HUES6 (cell line): Measurements from ENCODE around the gene CYP3A5.
"Not testable (repeated sequence)": the region's sequence is repeated elsewhere in the genome, so short reads cannot be mapped to it uniquely, and the experiment has no call there.

ENCODE experiments used
- H3K27ac ChIP-seq: 2 replicates; pipeline ENCODE4 v1.7.0; 2013; ENCODE audit warnings: low read depth, mild to moderate bottlenecking, low read length, inconsistent platforms
- H3K27me3 ChIP-seq: 2 replicates; pipeline ENCODE4 v1.6.1; 2013; ENCODE audit warnings: low read length; ENCODE audit not compliant: control insufficient read depth, insufficient read depth
- H3K36me3 ChIP-seq: 2 replicates; pipeline ENCODE4 v1.6.1; 2013; ENCODE audit warnings: low read length; ENCODE audit not compliant: control insufficient read depth, insufficient read depth
- H3K4me1 ChIP-seq: 2 replicates; pipeline ENCODE4 v1.6.1; 2013; ENCODE audit warnings: low read length; ENCODE audit not compliant: control insufficient read depth, insufficient read depth
- H3K4me3 ChIP-seq: 2 replicates; pipeline ENCODE4 v1.5.1; 2013; ENCODE audit warnings: low read depth, low read length
- H3K9ac ChIP-seq: one replicate; pipeline ENCODE4 v1.6.1; 2013; ENCODE audit warnings: mild to moderate bottlenecking, low read length
- H3K9me3 ChIP-seq: 2 replicates; pipeline ENCODE4 v1.6.1; 2013; ENCODE audit warnings: low read depth, low read length; ENCODE audit not compliant: control insufficient read depth, insufficient read depth

Gene CYP3A5

DNA sequence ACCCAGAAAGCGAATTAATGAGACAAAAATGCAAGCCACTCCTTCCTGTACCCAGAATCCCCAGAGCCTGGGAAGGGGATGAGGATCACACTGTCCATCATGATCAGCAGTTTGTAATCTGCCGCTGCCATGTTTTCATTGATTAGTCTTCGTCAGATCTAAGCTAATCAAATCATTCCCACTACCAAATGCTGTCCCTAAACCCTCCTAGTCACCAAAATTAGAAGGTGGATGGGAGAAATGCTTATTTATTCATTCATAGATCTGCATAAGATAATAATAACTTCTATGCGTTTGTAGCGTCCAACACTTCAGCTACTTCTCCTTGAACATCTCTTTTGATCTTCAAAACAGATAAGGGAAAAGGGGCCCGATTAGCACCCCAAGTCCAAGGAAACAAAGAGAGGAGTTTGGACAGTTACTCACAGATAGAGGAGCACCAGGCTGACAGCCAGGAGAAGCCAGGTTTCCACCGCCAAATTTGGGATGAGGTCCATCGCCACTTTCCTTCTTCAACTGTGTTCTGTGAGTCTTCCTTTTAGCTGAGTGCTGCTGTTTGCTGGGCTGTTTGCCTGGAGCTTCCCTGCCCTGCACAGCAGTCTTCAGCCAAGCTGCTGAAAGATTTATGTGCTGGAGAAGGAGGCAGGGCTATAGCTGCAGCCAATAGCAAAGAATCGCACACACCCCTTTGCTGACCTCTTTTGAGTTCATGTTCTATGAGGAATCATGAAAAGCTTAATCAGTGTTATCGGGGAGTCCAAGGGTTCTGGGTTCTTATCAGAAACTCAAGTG, at the start of gene CYP3A5:
TSS of gene CYP3A5 (minus strand) at position 597 of the 792 bp plus-strand sequence. CDS start at position 497, 100 bp downstream.
- Histone ChIP-seq H3K9me3 (peaks cover 9% of the 10 kb centered on the region; the same call in 1 of the 2 replicates), H3K4me1 (peaks cover 8% of the 10 kb centered on the region; the same call in 1 of the 2 replicates), H3K4me3 (peak within 1 kb of the TSS; percentile 23; the same call in 1 of the 2 replicates), H3K9ac (no peak within 1 kb of the TSS), H3K36me3 (no peaks in the 10 kb centered on the region), H3K27me3 (no peaks in the 10 kb centered on the region), H3K27ac (no peak within 1 kb of the TSS)

- Histone ChIP-seq H3K9me3 (no peaks in the 10 kb centered on the region), H3K9ac (no peak overlapping the region), H3K27ac (no peak overlapping the region), H3K36me3 (no peaks in the 10 kb centered on the region), H3K4me1 (no peaks in the 10 kb centered on the region), H3K27me3 (no peaks in the 10 kb centered on the region), H3K4me3 (no peak overlapping the region)
Observed at GRCh38 chr7:99728615-99729014, 48.8 kb upstream of the CYP3A5 start.

- not testable (repeated sequence) for H3K9ac ChIP-seq, H3K36me3 ChIP-seq, H3K9me3 ChIP-seq, H3K4me1 ChIP-seq, H3K27me3 ChIP-seq, H3K4me3 ChIP-seq, H3K27ac ChIP-seq
Observed at GRCh38 chr7:99723201-99723600, 43.4 kb upstream of the CYP3A5 start.

DNA sequence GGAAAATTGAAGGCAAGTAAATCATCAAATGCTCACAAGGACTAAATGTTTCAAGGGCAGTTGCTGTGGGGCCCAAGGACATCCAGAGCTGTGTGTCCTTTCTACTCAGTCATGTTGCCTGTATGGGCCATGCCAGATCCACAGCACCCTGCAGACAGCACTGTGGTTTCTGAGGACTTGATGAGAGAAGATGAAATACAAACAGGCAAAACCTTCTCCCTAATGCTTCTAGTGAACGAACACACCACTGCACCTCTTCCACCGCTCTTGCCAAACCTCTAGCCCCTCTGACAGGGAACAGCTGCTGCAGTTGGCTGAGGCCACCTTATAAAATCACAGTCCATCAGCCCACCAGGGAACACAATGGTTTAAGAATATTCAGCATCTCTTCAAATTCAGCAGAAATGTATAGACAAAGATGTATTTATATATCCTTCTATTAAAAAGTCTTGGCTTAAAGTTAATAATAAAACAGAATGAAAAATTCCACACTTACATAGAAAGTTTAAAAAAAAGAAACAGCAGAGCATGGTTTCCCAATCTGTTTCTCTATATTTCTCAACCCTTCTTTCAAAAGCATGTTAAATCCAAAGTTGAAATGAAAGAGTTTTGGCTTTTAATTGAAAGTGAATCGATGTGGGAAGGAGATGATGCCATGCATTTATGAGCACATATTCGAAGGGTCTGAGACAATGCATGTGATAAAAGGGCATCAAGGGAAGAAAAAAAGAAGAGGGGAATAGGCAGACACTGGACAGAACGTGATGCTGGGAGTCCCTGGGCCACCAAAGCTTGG, 41.2 kb upstream of the CYP3A5 start:
- Histone ChIP-seq H3K27ac (no peak overlapping the region), H3K36me3 (no peaks in the 10 kb centered on the region), H3K9ac (no peak overlapping the region), H3K27me3 (no peaks in the 10 kb centered on the region), H3K9me3 (no peaks in the 10 kb centered on the region), H3K4me1 (no peaks in the 10 kb centered on the region), H3K4me3 (no peak overlapping the region)

GRCh38 chr7:99719996-99720769, 40.4 kb upstream of the CYP3A5 start:
- Histone ChIP-seq H3K27me3 (no peaks in the 10 kb centered on the region), H3K36me3 (no peaks in the 10 kb centered on the region), H3K4me1 (no peaks in the 10 kb centered on the region), H3K9ac (no peak overlapping the region), H3K4me3 (no peak overlapping the region), H3K9me3 (no peaks in the 10 kb centered on the region), H3K27ac (no peak overlapping the region)

- Histone ChIP-seq H3K4me3 (no peak overlapping the region), H3K36me3 (no peaks in the 10 kb centered on the region), H3K4me1 (no peaks in the 10 kb centered on the region), H3K27ac (no peak overlapping the region), H3K9me3 (0 out of 2 replicates have a peak, but pooled peaks cover 2% of the 10 kb centered on the region), H3K27me3 (no peaks in the 10 kb centered on the region; the same call in 1 of the 2 replicates), H3K9ac (no peak overlapping the region)
Observed at GRCh38 chr7:99713995-99714570, 34.3 kb upstream of the CYP3A5 start.

DNA sequence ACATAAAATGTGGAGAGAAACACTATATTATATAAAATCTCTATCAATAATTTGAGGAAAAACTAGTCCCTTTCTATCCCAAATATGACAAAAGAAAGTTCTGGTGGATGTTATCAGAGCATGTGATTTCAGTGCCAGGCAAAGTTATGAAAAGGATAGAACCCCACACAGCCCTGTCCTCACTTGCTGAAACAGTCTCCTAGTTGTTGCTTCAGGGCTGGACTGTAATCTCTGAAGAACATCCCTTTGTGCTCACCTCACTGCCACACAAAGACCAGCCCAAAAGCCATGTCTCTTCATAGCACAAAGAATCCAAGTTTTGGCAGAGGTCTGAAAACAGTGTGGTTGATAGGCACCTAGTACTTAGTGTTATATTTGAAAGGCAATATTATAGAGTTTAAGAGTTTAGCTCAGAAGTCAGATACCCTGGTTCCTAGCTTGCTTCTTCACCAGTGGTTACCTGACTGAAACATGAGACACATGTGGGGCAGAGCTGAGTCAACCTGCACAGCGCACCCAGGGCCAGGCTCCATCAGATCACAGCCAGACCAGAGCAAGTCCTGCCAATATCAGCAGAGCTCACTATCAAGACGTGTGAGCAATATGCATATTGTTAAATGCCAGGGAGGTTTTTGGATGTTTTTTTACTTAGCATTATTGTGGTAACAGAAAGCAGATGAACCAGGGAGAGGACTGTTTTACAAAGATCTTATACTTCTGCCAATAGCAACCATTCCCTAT, 30.2 kb upstream of the CYP3A5 start:
- Histone ChIP-seq H3K27me3 (no peaks in the 10 kb centered on the region; the same call in 1 of the 2 replicates), H3K4me3 (no peak overlapping the region), H3K9me3 (peaks cover 2% of the 10 kb centered on the region; the same call in 1 of the 2 replicates), H3K4me1 (no peaks in the 10 kb centered on the region), H3K27ac (no peak overlapping the region), H3K36me3 (no peaks in the 10 kb centered on the region), H3K9ac (no peak overlapping the region)

DNA sequence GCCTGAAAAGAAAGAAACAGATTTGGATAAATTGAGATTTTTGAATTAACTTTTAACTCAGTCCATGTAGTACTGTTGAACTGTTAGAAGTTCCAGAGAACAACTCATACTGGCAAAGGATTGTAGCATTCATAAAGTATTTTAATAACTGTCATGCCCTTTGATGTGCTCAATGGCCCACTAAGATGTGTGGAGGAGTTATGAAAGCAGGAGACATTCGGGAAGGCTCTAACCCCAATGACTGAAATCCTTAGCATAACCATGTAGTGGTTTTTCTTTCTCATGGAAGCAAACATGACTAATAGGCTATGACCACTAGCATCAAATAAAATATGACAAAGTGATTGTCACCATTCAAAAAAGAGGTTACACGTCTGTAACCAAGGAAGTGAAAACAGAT, 29.5 kb upstream of the CYP3A5 start:
- no peak overlapping the region for H3K9ac ChIP-seq

GRCh38 chr7:99707096-99707495, 27.3 kb upstream of the CYP3A5 start:
- no peaks in the 10 kb centered on the region; the same call in 1 of the 2 replicates for H3K9me3 ChIP-seq
- no peaks in the 10 kb centered on the region for H3K27me3 ChIP-seq
- H3K36me3 ChIP-seq, result no peaks in the 10 kb centered on the region
- no peak overlapping the region for H3K27ac ChIP-seq
- H3K9ac ChIP-seq, result no peak overlapping the region
- no peaks in the 10 kb centered on the region for H3K4me1 ChIP-seq
- no peak overlapping the region for H3K4me3 ChIP-seq

More for the DNA sequence above, 29.5 kb upstream of the CYP3A5 start:
- H3K27me3 ChIP-seq, result no peaks in the 10 kb centered on the region; the same call in 1 of the 2 replicates
- no peak overlapping the region for H3K4me3 ChIP-seq
- no peak overlapping the region for H3K27ac ChIP-seq
- no peaks in the 10 kb centered on the region; the same call in 1 of the 2 replicates for H3K9me3 ChIP-seq
- H3K4me1 ChIP-seq, result no peaks in the 10 kb centered on the region
- no peaks in the 10 kb centered on the region for H3K36me3 ChIP-seq

- Histone ChIP-seq H3K27ac (no peak overlapping the region), H3K36me3 (no peaks in the 10 kb centered on the region), H3K9me3 (no peaks in the 10 kb centered on the region), H3K9ac (no peak overlapping the region), H3K4me1 (peaks cover 6% of the 10 kb centered on the region; the same call in 1 of the 2 replicates), H3K4me3 (no peak overlapping the region), H3K27me3 (no peaks in the 10 kb centered on the region)
Observed at GRCh38 chr7:99699946-99700345, 20.1 kb upstream of the CYP3A5 start.
